Left cardiac atrium (tissue), 4 donors: Measurements from ENCODE around the gene STMN3. TPM values are rescaled to one million over a fixed set of nuclear protein-coding genes. Genes with fewer than 3 reads are reported as not detected.

Experiments used
- ATAC-seq, 2 donors: fragments of 200-7000 bp; cut with Tn5 transposase; one replicate each; pipeline ENCODE4 v1.9.1; 2020; ENCODE audit warnings: mild to moderate bottlenecking in 2 of 2, moderate library complexity in 2 of 2
- DNase-seq: peaks from one replicate; pipeline ENCODE4 v3.0.0-alpha.2; 2020
- intact Hi-C, 2 donors: fragments of 100-400 bp; cut with DNase I; formaldehyde crosslinking; loops; one replicate each; pipeline versions ENCODE4 v1.14.1 to v1.15.1; 2022 to 2023
- long read RNA-seq: library from polyadenylated mRNA; unstranded; transcript quantifications from one replicate; pipeline ENCODE4 v2.0.0, GENCODE V29; 2021
- total RNA-seq, 2 donors: library from RNA; stranded (reverse); fragmentation: NEBNext Ultra II Directional; extraction: Animal tissue kit (Norgen Biotek cat#: 25700); gene quantifications; one replicate each; pipeline ENCODE4 v1.2.1, GENCODE V29; 2021
- donor health status: DM: no; HTN: yes; CAD: no.
- donor health status: DM: no; HTN: yes; CAD: no; lungs with severe emphysema.
- donor health status: DM: yes; HTN: yes; CAD: no.
- donor health status: Dilated cardiomyopathy.

Gene STMN3
- 1 to 10 TPM; 6.9 to 8.4 TPM for total RNA-seq
- long read RNA-seq, partial matches to known transcripts: 0 of 4 reads
- long read RNA-seq, other reads (novel, unspliced or antisense): 0 of 4 reads

DNA sequence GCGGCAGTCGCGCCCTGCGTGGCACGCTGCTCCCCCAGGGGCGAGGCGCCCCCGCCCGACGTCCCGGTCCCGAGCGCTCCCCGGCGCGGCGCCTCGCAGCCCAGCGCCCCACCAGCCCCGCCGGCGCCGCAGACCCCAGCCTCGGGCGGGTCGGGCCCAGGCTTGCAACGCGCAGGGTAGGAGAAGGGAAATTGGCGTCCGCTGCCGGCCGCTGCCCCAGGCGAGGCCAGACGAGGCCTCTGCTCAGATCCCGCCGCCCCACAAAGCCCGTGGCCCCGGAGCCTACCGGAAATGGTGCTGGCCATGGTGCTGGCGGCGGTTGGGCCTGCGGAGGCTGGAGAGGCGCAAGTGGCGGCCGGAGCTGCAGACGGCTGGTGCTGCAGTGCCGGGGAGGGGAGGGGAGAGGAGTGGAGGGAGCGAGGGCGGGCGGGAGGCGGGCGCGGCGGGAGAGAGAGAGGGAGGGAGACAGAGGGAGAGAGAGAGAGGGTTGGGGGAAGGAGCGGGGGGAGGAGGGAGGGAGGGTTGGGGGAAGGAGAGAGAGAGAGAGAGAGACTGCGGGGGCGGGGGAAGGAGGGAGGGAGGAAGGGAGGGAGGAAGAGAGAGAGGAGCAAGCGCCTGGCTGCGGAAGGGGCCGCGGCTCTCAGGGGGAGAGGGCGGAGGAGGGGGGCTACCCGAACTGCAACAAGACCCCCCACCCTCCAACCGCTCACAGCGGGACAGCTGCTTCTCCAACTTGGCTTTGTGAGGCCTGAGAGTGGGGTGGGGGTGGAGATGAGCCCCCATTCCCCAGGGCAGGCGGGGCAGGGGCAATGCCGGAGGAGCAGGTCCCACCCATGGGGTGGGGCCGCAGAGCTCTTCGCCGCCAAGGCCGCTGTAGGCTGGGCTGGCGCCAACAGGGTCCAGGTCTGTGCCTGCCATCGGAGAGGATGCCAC, at the start of gene STMN3:
Gene STMN3 (minus strand): TSS at position 384 of the 933 bp plus-strand sequence. CDS start 79 bp downstream, at position 305.
- peak; percentile 75 to 83 for ATAC-seq
- intact Hi-C loops: no loop called here
- peak; percentile 90 for DNase-seq

DNA sequence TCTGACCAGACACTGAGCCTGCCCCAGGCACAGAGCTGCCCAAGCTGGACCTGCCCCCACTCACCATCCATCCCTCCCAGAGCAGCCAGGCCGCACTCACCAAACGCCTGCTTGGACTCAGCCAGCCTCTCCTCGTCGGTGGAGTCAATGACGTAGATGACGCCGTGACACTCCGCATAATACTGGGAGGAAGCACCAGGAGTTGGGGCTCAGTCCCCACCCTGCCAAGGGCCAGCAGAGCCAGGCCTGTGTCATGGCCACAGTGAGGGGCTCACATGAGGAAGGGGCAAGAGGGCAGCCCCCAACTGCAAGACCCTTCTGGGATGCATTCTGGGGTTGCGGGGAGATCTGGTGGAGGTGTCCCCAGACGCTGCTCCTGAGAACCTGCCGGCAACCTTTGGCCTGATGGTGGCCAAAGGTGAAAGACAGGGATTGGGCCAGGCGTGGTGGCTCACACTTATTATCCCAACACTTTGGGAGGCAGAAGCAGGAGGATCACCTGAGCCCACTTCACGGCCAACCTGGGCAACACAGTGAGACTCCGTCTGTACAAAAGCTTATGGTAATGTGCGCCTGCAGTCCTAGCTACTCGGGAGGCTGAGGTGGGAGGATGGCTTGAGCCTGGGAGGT, 48.9 kb upstream of the STMN3 start:
- DNase-seq: peak; percentile 22
- no peak for ATAC-seq
- intact Hi-C loops: no loop called here

DNA sequence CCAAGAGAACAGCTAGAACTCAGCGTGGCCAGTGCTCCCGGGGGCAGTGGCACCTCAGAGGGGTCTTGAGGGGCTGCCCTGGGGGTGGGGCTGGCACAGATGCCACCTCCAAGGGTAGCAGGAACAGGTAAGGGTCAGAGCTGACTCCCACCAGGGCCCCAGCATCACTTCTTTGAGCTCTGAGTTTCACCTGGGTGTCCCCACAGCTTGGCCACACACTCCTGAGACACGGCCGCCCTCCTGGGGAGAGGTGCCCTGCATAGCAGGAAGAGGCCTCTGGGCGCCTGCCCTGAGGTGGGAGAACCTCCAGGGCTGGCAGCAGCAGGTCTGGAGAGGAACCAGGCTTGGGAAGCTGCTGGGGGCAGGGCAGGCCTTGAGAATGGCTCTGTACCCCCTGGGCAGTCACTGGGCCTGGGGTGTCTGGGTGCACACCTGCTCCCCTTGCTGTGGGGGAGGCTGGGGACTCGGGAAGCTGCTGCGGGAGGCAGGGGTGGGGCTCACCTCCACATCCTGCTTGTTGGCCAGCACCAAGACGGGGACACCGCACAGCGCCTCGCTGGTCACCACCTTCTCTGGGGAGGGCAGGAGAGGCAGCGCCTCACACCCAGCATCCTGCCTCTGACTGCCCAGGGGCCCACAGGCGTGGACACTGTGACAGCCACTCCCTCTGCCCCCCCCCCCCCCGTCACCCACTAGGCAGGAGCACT, 48.3 kb upstream of the STMN3 start:
- DNase-seq (peak; percentile 20), ATAC-seq (no peak)
- intact Hi-C loops: no loop called here

DNA sequence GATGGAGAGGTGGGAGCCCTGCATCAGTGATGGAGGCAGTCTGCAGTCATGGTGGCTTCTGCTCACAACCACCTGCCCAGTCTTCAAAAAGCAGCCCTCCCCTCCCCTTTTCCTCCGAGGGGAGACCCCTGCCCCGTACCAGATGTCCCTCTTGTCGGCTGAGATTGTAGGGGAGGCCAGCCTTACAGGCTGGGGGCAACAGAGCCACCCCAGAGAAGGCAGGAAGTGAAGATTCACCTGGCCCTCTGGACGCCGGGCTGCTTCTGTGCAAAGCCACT, 47.8 kb upstream of the STMN3 start:
- intact Hi-C loops: no loop called here
- ATAC-seq (no peak), DNase-seq (no peak)

DNA sequence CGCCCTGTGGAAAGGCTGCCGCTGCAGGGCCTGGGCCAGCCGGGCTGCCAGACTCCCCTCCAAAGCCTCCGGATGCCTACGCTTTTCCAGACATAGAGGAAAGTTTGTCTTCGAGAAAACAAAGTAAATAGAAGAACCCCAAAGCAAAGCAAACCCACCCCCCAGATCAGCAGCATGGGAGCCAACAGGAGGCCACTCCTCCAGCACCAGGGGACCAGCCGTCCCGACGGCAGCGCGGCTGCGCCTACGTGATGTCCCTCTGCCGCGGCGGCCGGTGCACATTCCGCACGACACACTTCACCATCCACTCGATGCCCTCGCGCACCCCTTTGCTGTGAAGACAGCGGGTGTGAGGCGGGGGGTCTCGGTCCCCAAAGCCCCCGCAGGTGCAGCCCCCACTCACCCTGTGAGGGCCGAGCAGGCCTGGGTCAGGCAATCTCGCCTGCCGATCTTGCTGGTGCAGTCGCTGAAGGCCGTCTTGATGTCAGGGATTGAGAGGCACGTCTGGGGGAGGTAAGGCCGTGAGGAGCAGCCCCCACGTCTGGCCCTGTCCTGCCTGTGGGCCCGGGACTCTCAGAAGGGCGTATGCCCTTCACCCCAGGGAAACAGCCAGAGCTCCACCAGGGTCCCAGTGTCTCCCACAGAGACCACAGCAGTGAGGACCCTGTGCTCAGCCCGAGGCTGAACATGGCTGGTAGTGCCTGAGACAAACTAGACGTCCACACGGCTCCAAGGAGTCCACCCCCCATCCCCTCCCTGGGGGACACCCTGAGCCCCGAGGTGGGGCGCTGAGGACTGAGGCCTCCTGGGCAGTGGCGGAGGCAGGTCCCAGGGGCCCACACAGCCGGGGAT, 47.2 kb upstream of the STMN3 start:
- intact Hi-C loops: no loop called here

DNA sequence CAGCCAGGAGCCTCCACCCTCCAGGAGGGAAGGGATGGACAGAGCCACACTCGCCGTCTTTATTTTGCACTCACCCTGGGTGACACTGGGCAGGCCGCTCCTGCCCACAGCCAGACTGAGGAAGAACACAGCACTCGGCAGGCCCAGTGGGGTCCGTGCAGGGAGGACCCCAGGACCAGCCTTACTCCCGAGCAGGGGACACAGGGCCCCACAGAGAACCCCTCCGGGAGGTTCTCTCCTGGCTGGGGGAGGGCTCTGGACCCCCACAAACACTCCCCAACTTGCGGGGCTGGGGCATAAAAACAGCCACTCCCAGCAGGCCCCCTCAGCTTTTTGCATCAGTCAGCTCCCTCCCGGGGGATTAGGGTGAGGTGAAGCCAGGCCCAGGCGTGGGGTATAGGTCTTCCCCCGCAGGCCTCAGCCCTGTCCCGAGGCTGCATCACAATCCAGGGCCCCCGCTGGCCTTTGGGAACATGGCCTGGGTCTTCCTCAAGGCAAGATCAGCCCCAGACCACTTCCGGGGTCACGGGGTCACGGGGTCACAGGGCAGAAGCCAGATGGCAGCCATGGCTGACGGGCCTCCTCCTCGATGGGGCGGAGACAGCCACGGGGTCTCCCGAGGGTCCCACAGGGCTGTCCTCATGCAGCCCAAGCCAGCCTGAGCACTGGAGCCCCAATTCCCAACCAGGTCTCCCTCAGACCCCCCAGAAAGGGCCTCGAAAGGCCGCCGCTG, 46.4 kb upstream of the STMN3 start:
- no peak for ATAC-seq
- peak; percentile 31 for DNase-seq
- intact Hi-C loops: no loop called here

More for the DNA sequence above, 47.2 kb upstream of the STMN3 start:
- DNase-seq (peak; percentile 21), ATAC-seq (no peak)

DNA sequence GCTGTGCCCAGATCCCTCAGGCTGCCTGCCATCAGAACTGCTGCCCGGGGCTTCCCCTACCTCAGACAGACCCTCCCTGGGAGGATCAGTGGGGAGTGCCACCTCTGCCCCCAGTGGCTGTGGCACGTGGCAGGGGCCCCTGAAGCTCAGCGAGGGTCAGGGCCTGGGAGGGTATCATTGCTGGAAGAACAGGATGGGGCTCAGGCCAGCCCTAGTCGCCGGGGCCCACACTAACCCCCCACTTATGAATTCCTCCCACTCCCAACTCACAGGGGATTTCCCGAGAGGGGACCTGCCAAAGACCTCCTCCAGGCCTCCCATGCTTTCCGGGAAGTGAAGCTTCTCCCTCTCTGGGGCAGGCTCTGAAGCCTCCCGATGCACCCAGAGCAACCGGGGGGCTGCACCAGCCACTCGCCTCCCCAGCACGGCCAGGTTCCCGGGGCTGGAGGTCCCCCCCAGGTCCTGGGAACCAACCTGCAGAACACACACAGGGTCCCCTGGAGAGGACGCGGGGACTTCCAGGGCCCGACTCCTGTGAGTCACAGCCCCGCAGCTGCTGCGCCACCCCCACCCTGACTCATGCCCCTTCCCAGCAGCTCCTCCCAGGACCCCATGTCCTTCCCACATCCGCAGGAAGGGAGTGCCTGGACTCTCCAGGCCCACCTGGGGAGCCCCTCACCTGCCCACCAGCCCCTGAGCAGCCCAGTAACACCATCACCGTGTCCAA, 45.7 kb upstream of the STMN3 start:
- DNase-seq (peak; percentile 79), ATAC-seq (peak; percentile 9 to 45)
- intact Hi-C loops: no loop called here

DNA sequence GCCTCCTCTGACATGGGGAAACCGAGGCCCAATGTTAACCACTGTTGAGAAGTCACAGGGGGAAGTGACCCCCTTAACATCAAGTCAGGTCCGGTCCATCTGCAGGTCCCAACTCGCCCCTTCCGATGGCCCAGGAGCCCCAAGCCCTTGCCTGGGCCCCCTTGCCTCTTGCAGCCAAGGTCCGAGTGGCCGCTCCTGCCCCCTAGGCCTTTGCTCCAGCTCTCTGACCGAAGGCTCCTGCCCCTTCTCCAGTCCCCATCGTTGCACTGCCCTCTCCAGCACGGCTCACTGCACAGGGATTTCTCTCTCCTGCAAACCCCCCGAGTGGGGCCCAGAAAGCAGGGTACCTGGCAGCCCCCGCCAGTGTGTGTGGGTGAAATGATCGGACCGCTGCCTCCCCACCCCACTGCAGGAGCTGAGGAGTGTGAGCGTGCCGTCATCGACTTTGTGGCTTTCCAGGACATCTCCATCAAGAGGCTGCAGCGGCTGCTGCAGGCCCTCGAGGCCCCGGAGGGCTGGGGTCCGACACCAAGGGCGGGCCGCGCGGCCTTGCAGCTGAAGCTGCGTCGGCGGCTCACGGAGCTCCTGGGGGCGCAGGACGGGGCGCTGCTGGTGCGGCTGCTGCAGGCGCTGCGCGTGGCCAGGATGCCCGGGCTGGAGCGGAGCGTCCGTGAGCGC, 44.8 kb upstream of the STMN3 start:
- intact Hi-C loops: no loop called here
- no peak for DNase-seq
- ATAC-seq: no peak

DNA sequence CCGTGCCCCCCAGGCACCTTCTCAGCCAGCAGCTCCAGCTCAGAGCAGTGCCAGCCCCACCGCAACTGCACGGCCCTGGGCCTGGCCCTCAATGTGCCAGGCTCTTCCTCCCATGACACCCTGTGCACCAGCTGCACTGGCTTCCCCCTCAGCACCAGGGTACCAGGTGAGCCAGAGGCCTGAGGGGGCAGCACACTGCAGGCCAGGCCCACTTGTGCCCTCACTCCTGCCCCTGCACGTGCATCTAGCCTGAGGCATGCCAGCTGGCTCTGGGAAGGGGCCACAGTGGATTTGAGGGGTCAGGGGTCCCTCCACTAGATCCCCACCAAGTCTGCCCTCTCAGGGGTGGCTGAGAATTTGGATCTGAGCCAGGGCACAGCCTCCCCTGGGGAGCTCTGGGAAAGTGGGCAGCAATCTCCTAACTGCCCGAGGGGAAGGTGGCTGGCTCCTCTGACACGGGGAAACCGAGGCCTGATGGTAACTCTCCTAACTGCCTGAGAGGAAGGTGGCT, 44.2 kb upstream of the STMN3 start:
- intact Hi-C loops: no loop called here
- no peak for ATAC-seq
- DNase-seq: no peak

DNA sequence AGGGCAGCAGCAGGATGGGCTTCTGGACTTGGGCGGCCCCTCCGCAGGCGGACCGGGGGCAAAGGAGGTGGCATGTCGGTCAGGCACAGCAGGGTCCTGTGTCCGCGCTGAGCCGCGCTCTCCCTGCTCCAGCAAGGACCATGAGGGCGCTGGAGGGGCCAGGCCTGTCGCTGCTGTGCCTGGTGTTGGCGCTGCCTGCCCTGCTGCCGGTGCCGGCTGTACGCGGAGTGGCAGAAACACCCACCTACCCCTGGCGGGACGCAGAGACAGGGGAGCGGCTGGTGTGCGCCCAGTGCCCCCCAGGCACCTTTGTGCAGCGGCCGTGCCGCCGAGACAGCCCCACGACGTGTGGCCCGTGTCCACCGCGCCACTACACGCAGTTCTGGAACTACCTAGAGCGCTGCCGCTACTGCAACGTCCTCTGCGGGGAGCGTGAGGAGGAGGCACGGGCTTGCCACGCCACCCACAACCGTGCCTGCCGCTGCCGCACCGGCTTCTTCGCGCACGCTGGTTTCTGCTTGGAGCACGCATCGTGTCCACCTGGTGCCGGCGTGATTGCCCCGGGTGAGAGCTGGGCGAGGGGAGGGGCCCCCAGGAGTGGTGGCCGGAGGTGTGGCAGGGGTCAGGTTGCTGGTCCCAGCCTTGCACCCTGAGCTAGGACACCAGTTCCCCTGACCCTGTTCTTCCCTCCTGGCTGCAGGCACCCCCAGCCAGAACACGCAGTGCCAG, 43.6 kb upstream of the STMN3 start, which contains the start of gene TNFRSF6B:
Gene TNFRSF6B (plus strand): TSS at position 25 of the 729 bp plus-strand sequence. CDS start 116 bp downstream, at position 141.
- ATAC-seq: peak; percentile 2 to 3
- DNase-seq: peak; percentile 31
- intact Hi-C loops: no loop called here

DNA sequence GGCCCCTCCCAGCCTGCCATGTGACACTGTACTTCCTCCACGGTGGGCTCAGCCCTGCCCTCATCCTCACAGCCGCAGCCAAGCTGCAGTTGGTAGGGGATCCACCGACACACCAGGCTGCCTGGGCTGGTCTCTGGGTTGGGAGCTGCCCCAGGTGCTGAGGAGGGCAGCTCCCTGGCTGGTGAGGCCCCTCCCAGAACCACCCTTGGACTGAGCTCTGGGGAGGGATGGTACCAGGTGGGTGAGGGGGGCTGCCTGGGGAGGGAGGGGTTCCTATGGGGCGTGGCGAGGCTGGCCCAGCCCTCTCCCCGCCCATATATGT, 43.0 kb upstream of the STMN3 start:
- intact Hi-C loops: no loop called here
- peak; percentile 7 to 27 for ATAC-seq
- DNase-seq: no peak

DNA sequence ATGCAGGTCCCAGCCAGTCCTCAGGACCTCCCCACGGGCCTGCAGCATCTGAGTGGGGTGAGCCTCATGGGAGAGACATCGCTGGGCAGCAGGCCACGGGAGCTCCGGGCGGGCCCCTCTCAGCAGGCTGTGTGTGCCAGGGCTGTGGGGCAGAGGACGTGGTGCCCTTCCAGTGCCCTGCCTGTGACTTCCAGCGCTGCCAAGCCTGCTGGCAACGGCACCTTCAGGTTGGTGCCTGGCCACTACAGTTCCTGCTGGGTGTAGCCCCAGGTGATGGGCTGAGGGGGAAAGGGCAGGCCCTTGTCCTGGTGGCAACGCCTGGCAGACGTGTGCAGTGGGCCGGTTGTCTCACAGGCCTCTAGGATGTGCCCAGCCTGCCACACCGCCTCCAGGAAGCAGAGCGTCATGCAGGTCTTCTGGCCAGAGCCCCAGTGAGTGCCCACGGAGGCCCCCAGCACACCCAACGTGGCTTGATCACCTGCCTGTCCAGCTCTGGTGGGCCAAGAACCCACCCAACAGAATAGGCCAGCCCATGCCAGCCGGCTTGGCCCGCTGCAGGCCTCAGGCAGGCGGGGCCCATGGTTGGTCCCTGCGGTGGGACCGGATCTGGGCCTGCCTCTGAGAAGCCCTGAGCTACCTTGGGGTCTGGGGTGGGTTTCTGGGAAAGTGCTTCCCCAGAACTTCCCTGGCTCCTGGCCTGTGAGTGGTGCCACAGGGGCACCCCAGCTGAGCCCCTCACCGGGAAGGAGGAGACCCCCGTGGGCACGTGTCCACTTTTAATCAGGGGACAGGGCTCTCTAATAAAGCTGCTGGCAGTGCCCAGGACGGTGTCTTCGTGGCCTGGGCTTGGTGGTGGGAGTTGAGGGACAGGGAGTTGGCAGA, 42.4 kb upstream of the STMN3 start:
- DNase-seq: peak; percentile 64
- intact Hi-C loops: no loop called here
- ATAC-seq: peak; percentile 5 to 56

DNA sequence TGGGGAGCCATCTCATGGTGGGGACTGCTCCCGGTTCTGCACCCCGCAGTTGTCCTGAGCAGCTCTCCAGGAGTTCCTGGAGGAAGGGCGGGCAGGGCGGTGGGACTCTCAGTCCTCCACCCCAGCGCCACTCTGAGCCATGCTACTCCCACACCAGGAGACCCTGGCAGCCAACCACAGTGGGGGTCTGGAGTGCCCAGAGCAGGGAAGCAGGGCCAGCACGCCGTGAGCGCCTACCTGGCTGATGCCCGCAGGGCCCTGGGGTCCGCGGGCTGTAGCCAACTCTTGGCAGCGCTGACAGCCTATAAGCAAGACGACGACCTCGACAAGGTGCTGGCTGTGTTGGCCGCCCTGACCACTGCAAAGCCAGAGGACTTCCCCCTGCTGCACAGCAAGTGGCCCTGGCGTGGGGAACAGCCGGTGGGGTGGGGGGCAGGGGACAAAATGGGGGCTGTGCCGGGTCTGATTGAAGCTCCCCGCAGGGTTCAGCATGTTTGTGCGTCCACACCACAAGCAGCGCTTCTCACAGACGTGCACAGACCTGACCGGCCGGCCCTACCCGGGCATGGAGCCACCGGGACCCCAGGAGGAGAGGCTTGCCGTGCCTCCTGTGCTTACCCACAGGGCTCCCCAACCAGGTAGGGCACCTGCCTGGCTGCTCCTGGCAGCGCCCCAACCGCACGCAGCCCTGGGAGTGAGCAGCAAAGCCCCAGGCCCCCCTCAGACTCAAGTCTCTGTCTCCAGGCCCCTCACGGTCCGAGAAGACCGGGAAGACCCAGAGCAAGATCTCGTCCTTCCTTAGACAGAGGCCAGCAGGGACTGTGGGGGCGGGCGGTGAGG, 41.6 kb upstream of the STMN3 start:
- ATAC-seq (no peak), DNase-seq (no peak)
- intact Hi-C loops: no loop called here

DNA sequence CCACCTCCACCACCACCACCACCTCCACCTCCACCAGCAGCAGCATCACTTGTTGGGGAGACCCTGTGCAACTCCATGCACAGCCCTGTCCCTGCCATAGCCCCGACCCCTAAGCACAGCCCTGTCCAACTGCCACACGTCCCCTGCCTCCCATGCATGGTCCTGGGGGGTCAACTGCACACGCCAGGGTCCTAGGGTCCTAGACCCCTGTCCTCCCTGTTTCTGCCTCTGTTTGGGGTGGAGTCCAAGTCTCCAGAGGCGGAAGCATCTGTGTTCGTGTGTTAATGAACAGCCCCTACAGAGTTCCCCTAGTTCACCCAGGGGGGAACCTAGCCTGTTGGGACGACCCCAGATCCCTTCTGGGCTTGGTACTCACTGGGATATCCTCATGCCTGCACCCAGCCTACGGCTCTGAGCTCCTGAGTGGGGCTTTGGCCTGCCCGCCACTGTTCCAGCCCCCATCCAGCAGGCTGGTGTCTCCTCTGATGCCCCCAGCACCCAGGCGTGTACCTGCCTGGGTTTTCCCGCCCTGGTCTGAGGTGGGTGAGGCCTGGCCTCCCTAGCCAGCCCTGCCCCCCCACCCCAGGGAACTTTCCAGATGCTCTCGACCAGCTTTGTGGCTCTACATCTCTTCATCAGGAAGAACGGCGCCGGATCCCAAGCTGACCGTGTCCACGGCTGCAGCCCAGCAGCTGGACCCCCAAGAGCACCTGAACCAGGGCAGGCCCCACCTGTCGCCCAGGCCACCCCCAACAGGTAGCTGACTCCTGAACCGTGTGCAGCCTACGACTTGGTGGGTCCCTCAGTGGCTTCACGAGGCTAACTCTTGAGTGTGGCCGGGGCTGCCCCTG, 40.7 kb upstream of the STMN3 start:
- no peak for DNase-seq
- intact Hi-C loops: no loop called here
- no peak for ATAC-seq
